Measurements from ENCODE around the gene MGAT3. TPM values are rescaled to one million over a fixed set of nuclear protein-coding genes. Genes with fewer than 3 reads are reported as not detected.

The MGAT3 gene
- polyA plus RNA-seq, 12 donors: 2.3 to 12.6 (median 3.5) TPM; not detected in 1

GRCh38 chr22:39526736-39527171 lies 69.9 kb downstream of the MGAT3 start:
- no peak for DNase-seq

- no peak for DNase-seq
Measured at GRCh38 chr22:39527481-39527961, 70.7 kb downstream of the MGAT3 start.

- no peak for DNase-seq
Measured at GRCh38 chr22:39528080-39528661, 71.4 kb downstream of the MGAT3 start.

- peak; percentile 91 for DNase-seq
Measured at GRCh38 chr22:39528681-39529486, 72.1 kb downstream of the MGAT3 start.

- DNase-seq: no peak
Measured at GRCh38 chr22:39529487-39529851, 72.7 kb downstream of the MGAT3 start.

- DNase-seq: no peak
Measured at GRCh38 chr22:39530116-39530515, 73.3 kb downstream of the MGAT3 start.

- DNase-seq: no peak
Measured at GRCh38 chr22:39530692-39531331, 74.0 kb downstream of the MGAT3 start.

- DNase-seq: peak; percentile 100
Measured at GRCh38 chr22:39532215-39533073, 75.6 kb downstream of the MGAT3 start, which contains the start of gene RPS19BP1. Gene RPS19BP1 (minus strand): TSS chr22:39532748. CDS start chr22:39532738, 10 bp downstream.

GRCh38 chr22:39534092-39534506 lies 77.3 kb downstream of the MGAT3 start:
- no peak for DNase-seq

GRCh38 chr22:39534591-39535356 lies 78.0 kb downstream of the MGAT3 start:
- peak; percentile 82 for DNase-seq

- no peak for DNase-seq
Measured at GRCh38 chr22:39535357-39535725, 78.5 kb downstream of the MGAT3 start.

- DNase-seq: no peak
Measured at GRCh38 chr22:39535831-39536449, 79.1 kb downstream of the MGAT3 start.

- no peak for DNase-seq
Measured at GRCh38 chr22:39536711-39537110, 79.9 kb downstream of the MGAT3 start.

- no peak for DNase-seq
Measured at GRCh38 chr22:39537975-39538374, 81.2 kb downstream of the MGAT3 start.

Other genes with a start within 250 kb of the MGAT3 start
- 10 to 100 TPM in 11 of 12 donors, not detected in 1; 14.6 to 26.0 (median 16.7) TPM for gene PDGFB, start 212.0 kb upstream of the MGAT3 start, polyA plus RNA-seq (ENCODE audit: insufficient read length in 12 of 12)
- 1,000 to 10,000 TPM in 11 of 12 donors, 100 to 1,000 TPM in 1; 997 to 3,135 (median 2,410) TPM for gene RPL3, start 137.4 kb upstream of the MGAT3 start, polyA plus RNA-seq (ENCODE audit: insufficient read length in 12 of 12)
- gene SYNGR1, start 107.0 kb upstream of the MGAT3 start, polyA plus RNA-seq (ENCODE audit: insufficient read length in 12 of 12): 10 to 100 TPM in 10 of 12 donors, 1 to 10 TPM in 1, not detected in 1; 9.9 to 35.0 (median 14.2) TPM
- gene TAB1, start 57.2 kb upstream of the MGAT3 start, polyA plus RNA-seq (ENCODE audit: insufficient read length in 12 of 12): 10 to 100 TPM in 11 of 12 donors, not detected in 1; 18.7 to 26.0 (median 20.8) TPM
- gene MIEF1, start 45.3 kb downstream of the MGAT3 start, polyA plus RNA-seq (ENCODE audit: insufficient read length in 12 of 12): 10 to 100 TPM in 11 of 12 donors, not detected in 1; 13.6 to 31.2 (median 17.8) TPM
- 100 to 1,000 TPM in 11 of 12 donors, not detected in 1; 294 to 376 (median 332) TPM for gene ATF4, start 63.5 kb downstream of the MGAT3 start, polyA plus RNA-seq (ENCODE audit: insufficient read length in 12 of 12)
- 10 to 100 TPM in 11 of 12 donors, not detected in 1; 33.3 to 76.7 (median 47.9) TPM for gene RPS19BP1, start 75.7 kb downstream of the MGAT3 start, polyA plus RNA-seq (ENCODE audit: insufficient read length in 12 of 12)
- gene CACNA1I, start 113.7 kb downstream of the MGAT3 start, polyA plus RNA-seq (ENCODE audit: insufficient read length in 12 of 12): under 1 TPM in 10 of 12 donors, not detected in 2; 0.03 to 0.40 (median 0.13) TPM